Stomach (tissue), 9 donors: ENCODE results near the gene CCDC134. TPM values are rescaled to one million over a fixed set of nuclear protein-coding genes. Genes with fewer than 3 reads are reported as not detected.
A peak's percentile ranks its signal among the peaks of the same experiment; 100 is the strongest.
"Not testable (repeated sequence)": the region's sequence is repeated elsewhere in the genome, so short reads cannot be mapped to it uniquely, and the experiment has no call there.

Source experiments
- DNase-seq, 2 donors: peaks; one replicate each; pipeline versions ENCODE4 v3.0.0 to v3.0.0-alpha.2; 2013 to 2019
- H3K27ac ChIP-seq, 5 donors: fragments of 200-600 bp in 4 of 5; sonication (generic) in 4 of 5; one replicate each; pipeline ENCODE4 v1.5.1; 2013 to 2019; ENCODE audit warnings: mild to moderate bottlenecking in 1 of 5, moderate library complexity in 1 of 5
- H3K27me3 ChIP-seq, 3 donors: fragments of 200-600 bp; sonication (generic); one replicate each; pipeline ENCODE4 v1.5.1; 2017 to 2019; ENCODE audit warnings: mixed run types in 1 of 3
- H3K36me3 ChIP-seq, 4 donors: fragments of 200-600 bp; sonication (generic); 1 replicate in 3 of 4; 2 replicates in 1 of 4; pipeline ENCODE4 v1.5.1; 2016 to 2019
- H3K4me1 ChIP-seq, 4 donors: fragments of 200-600 bp; sonication (generic); one replicate each; pipeline ENCODE4 v1.5.1; 2016 to 2019
- H3K4me3 ChIP-seq, 4 donors: fragments of 200-600 bp; sonication (generic) in 3 of 4; one replicate each; pipeline ENCODE4 v1.5.1; 2016 to 2019; ENCODE audit warnings: mild to moderate bottlenecking in 1 of 4
- H3K9me3 ChIP-seq, 4 donors: fragments of 200-600 bp; sonication (generic); one replicate each; pipeline ENCODE4 v1.5.1; 2016 to 2019
- EP300 ChIP-seq: sonication (generic); formaldehyde crosslinking; IDR thresholded peaks from one replicate; pipeline ENCODE4 v1.6.1; 2017; ENCODE audit warnings: antibody characterized with exemption
- POLR2A ChIP-seq, 4 donors: fragments of 450-650 bp; IDR thresholded peaks; one replicate each; pipeline ENCODE4 v1.6.1; 2016; ENCODE audit warnings: antibody characterized with exemption in 4 of 4, control low read depth in 2 of 4, mild to moderate bottlenecking in 1 of 4, moderate library complexity in 1 of 4
- POLR2AphosphoS5 ChIP-seq, 3 donors: sonication (generic); formaldehyde crosslinking; IDR thresholded peaks; one replicate each; pipeline ENCODE4 v1.6.1; 2016; ENCODE audit warnings: antibody characterized with exemption in 3 of 3
- WGBS, 5 donors: extraction: QIAGEN DNeasy Blood & Tissue Kit in 3 of 5; methylation state at CpG; one replicate each; pipeline versions ENCODE4 v1.1.5 to v1.1.7; 2013 to 2018; 5-methylcytosine and 5-hydroxymethylcytosine counted together
- intact Hi-C: fragments of 100-400 bp; cut with DNase I; formaldehyde crosslinking; loops from one replicate; pipeline ENCODE4 v1.15.1; 2023; ENCODE audit warnings: low total_unique reads
- polyA plus RNA-seq, 3 donors: library from polyadenylated mRNA; stranded (reverse); fragments of 200-250 nt; gene quantifications; one replicate each; pipeline ENCODE4 v1.2.3, GENCODE V29; 2013
- total RNA-seq, 5 donors: library from RNA; depleted of rRNA; stranded (reverse); fragments of >200 nt; gene quantifications; one replicate each; pipeline versions ENCODE4 v1.1.0 to v1.2.3, GENCODE V29; 2014 to 2016
- TF ChIP-seq, protein P1 (sequence below), 7 experiments: fragments of 450-650 bp in 4 of 7; fragments of 200-600 bp in 3 of 7; sonication (generic) in 3 of 7; IDR thresholded peaks; one replicate each; pipeline ENCODE4 v1.5.1; 2016 to 2019; ENCODE audit warnings: antibody characterized with exemption in 7 of 7, control low read depth in 2 of 7, mild to moderate bottlenecking in 1 of 7
- donor health status: healthy with polysubstance abuse.
- donor health status: Bipolar disorder and iron deficiency.
- donor health status: healthy.

Gene CCDC134
- total and polyA plus RNA-seq, 8 donors = 1.6 to 16.5 (median 7.4) TPM; not detected in 2

DNA sequence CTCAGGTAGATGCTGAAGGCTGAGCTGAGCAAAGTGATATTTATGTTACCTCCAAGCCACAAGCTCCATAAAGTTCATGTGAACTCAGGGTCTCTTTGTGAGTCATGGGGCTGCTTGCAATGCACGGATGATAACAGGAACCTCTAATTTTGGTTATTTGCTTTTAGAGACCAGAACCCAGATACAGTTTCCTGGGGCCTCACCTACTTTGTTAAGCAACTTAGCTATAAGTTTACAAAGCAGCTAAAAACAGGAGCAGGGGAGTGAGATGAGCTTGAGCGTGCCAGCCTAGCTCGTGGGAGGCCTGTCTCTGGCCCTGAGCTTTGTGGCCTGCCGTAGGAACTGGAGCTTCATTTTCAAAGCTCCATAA lies 61.7 kb downstream of the CCDC134 start:
- peaks cover 11 to 70% (median 47%) of the 10 kb centered on the region in 4 donors for H3K4me1 ChIP-seq
- no peak overlapping the region for H3K4me3 ChIP-seq
- H3K9me3 ChIP-seq = no peaks in the 10 kb centered on the region
- TF ChIP-seq POLR2AphosphoS5 (IDR thresholded peaks at IDR 0.05) (no peak), POLR2A (IDR thresholded peaks at IDR 0.05) (no peak), EP300 (no peak)
- TF ChIP-seq, protein P1, sequence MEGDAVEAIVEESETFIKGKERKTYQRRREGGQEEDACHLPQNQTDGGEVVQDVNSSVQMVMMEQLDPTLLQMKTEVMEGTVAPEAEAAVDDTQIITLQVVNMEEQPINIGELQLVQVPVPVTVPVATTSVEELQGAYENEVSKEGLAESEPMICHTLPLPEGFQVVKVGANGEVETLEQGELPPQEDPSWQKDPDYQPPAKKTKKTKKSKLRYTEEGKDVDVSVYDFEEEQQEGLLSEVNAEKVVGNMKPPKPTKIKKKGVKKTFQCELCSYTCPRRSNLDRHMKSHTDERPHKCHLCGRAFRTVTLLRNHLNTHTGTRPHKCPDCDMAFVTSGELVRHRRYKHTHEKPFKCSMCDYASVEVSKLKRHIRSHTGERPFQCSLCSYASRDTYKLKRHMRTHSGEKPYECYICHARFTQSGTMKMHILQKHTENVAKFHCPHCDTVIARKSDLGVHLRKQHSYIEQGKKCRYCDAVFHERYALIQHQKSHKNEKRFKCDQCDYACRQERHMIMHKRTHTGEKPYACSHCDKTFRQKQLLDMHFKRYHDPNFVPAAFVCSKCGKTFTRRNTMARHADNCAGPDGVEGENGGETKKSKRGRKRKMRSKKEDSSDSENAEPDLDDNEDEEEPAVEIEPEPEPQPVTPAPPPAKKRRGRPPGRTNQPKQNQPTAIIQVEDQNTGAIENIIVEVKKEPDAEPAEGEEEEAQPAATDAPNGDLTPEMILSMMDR (IDR thresholded peaks at IDR 0.05) = no peak
- peaks cover 6 to 10% (median 7%) of the 10 kb centered on the region in 4 donors for H3K36me3 ChIP-seq
- 17 to 40% (median 34%) methylated on average over 4 of the region's 4 CpGs for WGBS, 5 donors
- DNase-seq = no peak
- H3K27ac ChIP-seq = peak overlapping the region; percentile 24 to 80 (median 64)
- no peaks in the 10 kb centered on the region for H3K27me3 ChIP-seq
- intact Hi-C loops = no loop called here

DNA sequence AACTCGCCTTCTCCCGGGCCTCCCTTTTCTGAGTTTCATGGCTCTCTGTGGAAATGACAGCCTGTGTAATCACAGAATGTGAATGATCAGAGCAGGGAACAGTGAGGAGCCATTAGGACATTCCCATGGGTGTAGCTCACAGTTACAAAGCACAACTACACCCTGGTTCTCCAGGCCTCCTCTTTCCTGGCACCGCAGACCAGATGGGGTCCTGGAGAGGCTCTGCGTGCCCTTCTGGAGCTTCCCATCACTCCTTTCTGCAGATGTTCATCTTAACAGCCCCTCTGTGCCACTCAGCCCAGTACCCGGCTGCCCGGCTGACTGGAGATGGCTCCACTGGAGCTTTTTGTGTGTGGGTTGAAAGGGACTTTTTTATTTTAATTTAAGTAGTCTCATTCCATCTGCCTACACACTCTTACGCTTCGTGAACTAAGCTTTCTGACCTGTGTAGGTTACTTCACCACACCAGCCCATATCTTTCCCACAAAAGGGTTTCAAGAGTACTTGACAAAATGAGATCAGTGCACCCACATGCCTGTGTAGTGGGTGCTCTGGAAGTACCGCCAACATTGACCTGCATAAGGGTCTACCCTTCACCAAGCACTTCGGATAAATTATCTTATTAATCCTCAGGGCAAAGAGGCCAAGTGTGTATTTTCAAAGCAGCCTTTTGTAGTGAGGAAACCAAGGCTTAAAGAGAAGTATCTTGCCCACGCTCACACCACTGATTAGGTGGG lies 62.2 kb downstream of the CCDC134 start:
- Histone ChIP-seq H3K27me3 (no peaks in the 10 kb centered on the region), H3K9me3 (no peaks in the 10 kb centered on the region), H3K4me1 (peaks cover 11 to 65% (median 42%) of the 10 kb centered on the region in 4 donors), H3K27ac (peak overlapping the region; percentile 24 to 80 (median 64)), H3K4me3 (no peak overlapping the region), H3K36me3 (peaks cover 10 to 15% (median 12%) of the 10 kb centered on the region in 4 donors)
- no peak for DNase-seq
- intact Hi-C loops = no loop called here
- no peak for TF ChIP-seq EP300
- peak in 1 of 3 donors; percentile 19 for TF ChIP-seq POLR2AphosphoS5 (IDR thresholded peaks at IDR 0.05)
- 62 to 71% (median 71%) methylated on average over 11 of the region's 11 CpGs for WGBS, 5 donors

DNA sequence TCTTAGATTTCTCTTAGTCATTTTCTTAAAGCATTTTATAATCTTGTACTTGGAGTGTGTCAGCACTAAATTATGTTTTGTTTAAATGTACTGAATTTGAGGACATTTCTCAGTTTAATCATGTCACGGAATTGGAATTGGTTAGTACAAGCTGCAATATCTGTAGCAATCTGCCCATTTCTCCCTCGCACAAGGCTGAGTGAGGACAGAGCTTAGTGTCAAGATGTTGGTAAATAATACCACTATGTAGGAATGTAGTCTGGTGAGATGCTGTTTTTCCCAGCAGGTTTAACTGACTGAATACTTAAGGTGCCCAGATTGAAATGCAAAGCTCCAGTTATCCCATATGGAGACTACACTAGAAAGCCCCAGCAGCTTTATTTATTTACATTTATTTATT lies 63.0 kb downstream of the CCDC134 start:
- no peak for DNase-seq
- intact Hi-C loops = no loop called here
- WGBS, 5 donors = 53 to 71% (median 57%) methylated on average over 2 of the region's 2 CpGs
- Histone ChIP-seq H3K27ac (peak overlapping the region in 4 of 5 donors; percentile 63 to 80 (median 70)), H3K9me3 (no peaks in the 10 kb centered on the region), H3K4me3 (no peak overlapping the region), H3K4me1 (peaks cover 11 to 58% (median 39%) of the 10 kb centered on the region in 4 donors), H3K36me3 (peaks cover 17 to 23% (median 20%) of the 10 kb centered on the region in 4 donors), H3K27me3 (no peaks in the 10 kb centered on the region)
- TF ChIP-seq EP300 (no peak), POLR2AphosphoS5 (IDR thresholded peaks at IDR 0.05) (no peak), POLR2A (IDR thresholded peaks at IDR 0.05) (no peak)
- TF ChIP-seq, protein P1 (IDR thresholded peaks at IDR 0.05) = no peak

DNA sequence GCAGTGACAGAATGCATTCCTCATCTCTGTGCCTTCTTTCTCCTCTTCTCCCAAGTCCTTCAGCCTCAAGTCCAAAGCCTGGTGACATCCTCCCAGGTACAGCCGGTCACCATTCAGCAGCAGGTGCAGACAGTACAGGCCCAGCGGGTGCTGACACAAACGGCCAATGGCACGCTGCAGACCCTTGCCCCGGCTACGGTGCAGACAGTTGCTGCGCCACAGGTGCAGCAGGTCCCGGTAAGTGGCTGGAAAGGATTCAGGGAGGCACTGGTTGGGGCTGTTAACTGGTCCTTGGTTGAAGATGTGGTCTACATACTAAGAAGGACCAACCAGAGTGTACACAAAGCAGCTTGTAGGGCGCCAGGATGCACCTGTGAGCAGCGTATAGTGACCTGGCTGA lies 68.1 kb downstream of the CCDC134 start:
- DNase-seq = no peak
- no peak overlapping the region for H3K4me3 ChIP-seq
- no peaks in the 10 kb centered on the region for H3K9me3 ChIP-seq
- 92 to 96% (median 95%) methylated on average over 10 of the region's 10 CpGs for WGBS, 5 donors
- intact Hi-C loops = no loop called here
- no peak overlapping the region for H3K27ac ChIP-seq
- peaks cover 50 to 74% (median 70%) of the 10 kb centered on the region in 4 donors for H3K36me3 ChIP-seq
- TF ChIP-seq POLR2AphosphoS5 (IDR thresholded peaks at IDR 0.05) (no peak), EP300 (no peak), POLR2A (IDR thresholded peaks at IDR 0.05) (no peak)
- TF ChIP-seq, protein P1 (IDR thresholded peaks at IDR 0.05) = no peak
- no peaks in the 10 kb centered on the region for H3K27me3 ChIP-seq
- H3K4me1 ChIP-seq = peaks cover 7 to 19% (median 12%) of the 10 kb centered on the region in 4 donors

DNA sequence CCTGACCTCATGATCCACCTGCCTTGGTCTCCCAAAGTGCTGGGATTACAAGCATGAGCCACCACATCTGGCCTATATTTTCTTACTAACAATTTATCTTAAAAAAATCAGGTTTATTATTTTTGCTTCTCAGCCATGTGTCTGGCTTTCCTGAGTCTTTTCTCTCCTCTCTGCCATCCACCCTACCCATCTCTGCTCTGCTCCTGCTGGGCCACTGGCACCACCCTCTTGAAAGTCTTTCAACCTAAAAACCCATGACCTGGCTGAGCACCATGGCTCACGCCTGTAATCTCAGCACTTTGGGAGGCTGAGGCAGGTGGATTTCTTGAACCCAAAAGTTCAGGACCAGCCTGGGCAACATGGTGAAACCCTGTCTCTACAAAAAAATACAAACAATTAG lies 69.6 kb downstream of the CCDC134 start:
- intact Hi-C loops = not testable (repeated sequence)
- H3K36me3 ChIP-seq = peaks cover 63 to 89% (median 86%) of the 10 kb centered on the region in 4 donors

More for the DNA sequence above, 69.6 kb downstream of the CCDC134 start:
- H3K4me3 ChIP-seq, H3K4me1 ChIP-seq, DNase-seq, H3K27ac ChIP-seq, H3K9me3 ChIP-seq, H3K27me3 ChIP-seq: not testable (repeated sequence)
- WGBS, 5 donors = 84 to 98% (median 90%) methylated on average over 1 of the region's 1 CpG
